ENCODE results near the gene TRIM22.
"Not testable (repeated sequence)": the region's sequence is repeated elsewhere in the genome, so short reads cannot be mapped to it uniquely, and the experiment has no call there.

TRIM22 gene

GRCh38 chr11:5689551-5689983 lies at the start of gene TRIM22:
Gene TRIM22 (plus strand): TSS chr11:5689790. CDS start chr11:5696233, 6,443 bp downstream.
- DNase-seq = peak in 2 of 4 experiments; percentile 32 to 49

- DNase-seq = no peak
These were observed 49.6 kb upstream of the TRIM22 start for GRCh38 chr11:5639953-5640352.

- no peak for DNase-seq
These were observed 46.0 kb upstream of the TRIM22 start for GRCh38 chr11:5643585-5643984.

GRCh38 chr11:5646139-5646538 lies 43.5 kb upstream of the TRIM22 start:
- DNase-seq = no peak

- DNase-seq = no peak
These were observed 34.1 kb upstream of the TRIM22 start for GRCh38 chr11:5655474-5655873.

- not testable (repeated sequence) for DNase-seq
These were observed 32.6 kb upstream of the TRIM22 start for GRCh38 chr11:5656956-5657355.

- no peak for DNase-seq
These were observed 31.3 kb upstream of the TRIM22 start for GRCh38 chr11:5658318-5658717.

GRCh38 chr11:5663511-5663910 lies 26.1 kb upstream of the TRIM22 start:
- DNase-seq = no peak

GRCh38 chr11:5665051-5665570 lies 24.5 kb upstream of the TRIM22 start:
- no peak for DNase-seq

GRCh38 chr11:5665746-5666401 lies 23.7 kb upstream of the TRIM22 start:
- no peak for DNase-seq

GRCh38 chr11:5666402-5666793 lies 23.2 kb upstream of the TRIM22 start:
- DNase-seq = no peak

- DNase-seq = no peak
These were observed 17.8 kb upstream of the TRIM22 start for GRCh38 chr11:5671831-5672230.

GRCh38 chr11:5674391-5674790 lies 15.2 kb upstream of the TRIM22 start:
- DNase-seq = no peak

GRCh38 chr11:5679811-5680210 lies 9.8 kb upstream of the TRIM22 start:
- DNase-seq = no peak

GRCh38 chr11:5682890-5683441 lies 6.6 kb upstream of the TRIM22 start:
- not testable (repeated sequence) for DNase-seq

GRCh38 chr11:5683620-5684019 lies 6.0 kb upstream of the TRIM22 start:
- DNase-seq = peak in 1 of 4 experiments; percentile 29

- no peak for DNase-seq
These were observed 5.4 kb upstream of the TRIM22 start for GRCh38 chr11:5684036-5684645.

GRCh38 chr11:5684646-5685362 lies 4.8 kb upstream of the TRIM22 start, which contains the start of gene TRIM5:
Gene TRIM5 (minus strand): TSS chr11:5685074. CDS start chr11:5680177, 4,897 bp downstream.
- DNase-seq = peak; percentile 23 to 67 (median 40)

GRCh38 chr11:5686426-5686825 lies 3.2 kb upstream of the TRIM22 start:
- no peak for DNase-seq

GRCh38 chr11:5688482-5688881 lies 1.1 kb upstream of the TRIM22 start:
- no peak for DNase-seq

- no peak for DNase-seq
These were observed 626 bp downstream of the TRIM22 start for GRCh38 chr11:5690216-5690615.

- DNase-seq = no peak
These were observed 1.1 kb downstream of the TRIM22 start for GRCh38 chr11:5690736-5691135.

- DNase-seq = not testable (repeated sequence)
These were observed 1.8 kb downstream of the TRIM22 start for GRCh38 chr11:5691238-5691963.
